Parathyroid adenoma (tissue), 2 donors: ENCODE data around the gene IMPDH1.

Experiments
- H2AFZ ChIP-seq: fragments of 300-600 bp; sonication (generic); one replicate; pipeline ENCODE4 v1.7.0; 2017; ENCODE audit warnings: antibody characterized with exemption, mild to moderate bottlenecking
- H3K27ac ChIP-seq: fragments of 300-600 bp; sonication (generic); one replicate; pipeline ENCODE4 v1.7.0; 2017
- H3K27me3 ChIP-seq: fragments of 300-600 bp; sonication (generic); one replicate; pipeline ENCODE4 v1.7.0; 2017; ENCODE audit warnings: low read length; ENCODE audit not compliant: control insufficient read depth, insufficient read depth
- H3K36me3 ChIP-seq: fragments of 300-600 bp; sonication (generic); one replicate; pipeline ENCODE4 v1.7.0; 2017; ENCODE audit warnings: low read length; ENCODE audit not compliant: control insufficient read depth, insufficient read depth
- H3K4me1 ChIP-seq: fragments of 300-600 bp; sonication (generic); one replicate; pipeline ENCODE4 v1.7.0; 2017; ENCODE audit warnings: control low read depth
- H3K4me2 ChIP-seq: fragments of 300-600 bp; sonication (generic); one replicate; pipeline ENCODE4 v1.7.0; 2017; ENCODE audit warnings: low read length
- H3K4me3 ChIP-seq: fragments of 300-600 bp; sonication (generic); one replicate; pipeline ENCODE4 v1.7.0; 2017; ENCODE audit warnings: low read depth, low read length
- H3K79me2 ChIP-seq: fragments of 300-600 bp; sonication (generic); one replicate; pipeline ENCODE4 v1.7.0; 2017; ENCODE audit warnings: control low read depth
- H3K9ac ChIP-seq: fragments of 300-600 bp; sonication (generic); one replicate; pipeline ENCODE4 v1.7.0; 2017; ENCODE audit warnings: mild to moderate bottlenecking
- H3K9me3 ChIP-seq: fragments of 300-600 bp; sonication (generic); one replicate; pipeline ENCODE4 v1.7.0; 2017; ENCODE audit warnings: low read length; ENCODE audit not compliant: control insufficient read depth
- TF ChIP-seq, protein P1 (sequence below): fragments of 300-600 bp; sonication (generic); IDR thresholded peaks from one replicate; pipeline ENCODE4 v1.7.0; 2017; ENCODE audit warnings: antibody characterized with exemption, mild to moderate bottlenecking
- donor health status: primary hyperparathyroidism.

IMPDH1 gene

DNA sequence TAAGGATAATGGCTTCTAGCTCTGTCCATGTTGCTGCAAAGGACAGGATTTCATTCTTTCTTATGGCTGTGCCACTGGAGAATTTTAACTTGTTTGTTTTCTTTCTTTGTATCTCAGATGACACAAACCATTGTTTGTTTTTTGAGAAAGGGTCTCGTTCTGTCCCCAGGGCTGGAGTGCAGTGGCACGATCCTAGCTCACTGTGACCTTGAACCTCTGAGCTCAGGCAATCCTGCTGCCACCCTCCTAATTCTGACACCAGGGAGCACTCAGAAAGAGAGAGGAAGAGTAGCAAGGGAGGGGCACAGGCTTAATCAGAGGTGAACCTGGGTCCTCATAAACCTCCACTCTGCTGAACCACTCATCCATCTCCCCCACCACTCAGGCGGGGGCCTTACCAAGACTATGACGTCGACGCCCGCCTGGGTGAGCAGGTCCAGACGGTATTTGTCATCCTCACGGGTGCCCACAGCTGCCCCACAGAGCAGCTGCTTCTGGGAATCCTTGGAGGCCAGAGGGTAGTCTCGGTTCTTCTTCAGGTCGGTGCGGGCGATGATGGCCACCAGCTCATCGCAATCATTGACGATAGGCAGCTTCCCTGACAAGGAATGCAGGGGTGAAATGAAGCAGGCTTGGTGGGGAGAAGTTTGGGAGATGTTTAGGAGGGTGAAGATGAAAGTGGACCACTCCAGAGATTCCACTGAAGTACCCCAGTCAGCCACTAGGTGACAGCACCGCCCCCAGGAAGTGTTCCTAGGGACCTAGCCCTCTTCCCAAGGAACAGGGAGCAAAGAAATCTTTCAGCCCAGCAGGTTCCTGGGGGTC lies 11.6 kb downstream of the IMPDH1 start:
- no peaks in the 10 kb centered on the region for H3K79me2 ChIP-seq
- TF ChIP-seq, protein P1, sequence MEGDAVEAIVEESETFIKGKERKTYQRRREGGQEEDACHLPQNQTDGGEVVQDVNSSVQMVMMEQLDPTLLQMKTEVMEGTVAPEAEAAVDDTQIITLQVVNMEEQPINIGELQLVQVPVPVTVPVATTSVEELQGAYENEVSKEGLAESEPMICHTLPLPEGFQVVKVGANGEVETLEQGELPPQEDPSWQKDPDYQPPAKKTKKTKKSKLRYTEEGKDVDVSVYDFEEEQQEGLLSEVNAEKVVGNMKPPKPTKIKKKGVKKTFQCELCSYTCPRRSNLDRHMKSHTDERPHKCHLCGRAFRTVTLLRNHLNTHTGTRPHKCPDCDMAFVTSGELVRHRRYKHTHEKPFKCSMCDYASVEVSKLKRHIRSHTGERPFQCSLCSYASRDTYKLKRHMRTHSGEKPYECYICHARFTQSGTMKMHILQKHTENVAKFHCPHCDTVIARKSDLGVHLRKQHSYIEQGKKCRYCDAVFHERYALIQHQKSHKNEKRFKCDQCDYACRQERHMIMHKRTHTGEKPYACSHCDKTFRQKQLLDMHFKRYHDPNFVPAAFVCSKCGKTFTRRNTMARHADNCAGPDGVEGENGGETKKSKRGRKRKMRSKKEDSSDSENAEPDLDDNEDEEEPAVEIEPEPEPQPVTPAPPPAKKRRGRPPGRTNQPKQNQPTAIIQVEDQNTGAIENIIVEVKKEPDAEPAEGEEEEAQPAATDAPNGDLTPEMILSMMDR: peak; percentile 93
- no peak overlapping the region for H3K27ac ChIP-seq
- no peak overlapping the region for H3K4me3 ChIP-seq
- no peaks in the 10 kb centered on the region for H3K36me3 ChIP-seq
- no peak overlapping the region for H2AFZ ChIP-seq
- H3K9ac ChIP-seq: no peak overlapping the region
- H3K4me1 ChIP-seq: no peaks in the 10 kb centered on the region
- no peaks in the 10 kb centered on the region for H3K9me3 ChIP-seq
- H3K4me2 ChIP-seq: no peak overlapping the region
- H3K27me3 ChIP-seq: no peaks in the 10 kb centered on the region

DNA sequence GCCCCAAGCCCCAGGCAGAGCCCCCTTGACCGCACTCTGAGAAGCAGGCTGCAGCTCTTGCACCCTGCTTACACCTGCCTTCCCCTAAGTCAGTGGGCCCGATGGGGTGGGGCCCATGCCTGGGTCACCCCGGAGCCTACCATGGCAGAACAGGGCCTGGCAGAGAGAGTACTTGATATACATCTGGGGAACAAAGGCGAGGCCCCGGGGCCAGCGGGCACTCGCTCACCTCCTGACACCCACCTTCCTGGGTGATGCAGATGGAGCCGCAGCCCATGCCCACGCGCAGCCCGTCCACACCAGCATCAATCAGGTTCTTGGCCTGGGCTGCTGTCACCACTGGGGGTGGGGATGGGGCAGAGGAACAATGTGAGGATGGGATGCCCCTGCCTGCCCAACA lies 13.4 kb downstream of the IMPDH1 start:
- Histone ChIP-seq H3K4me1 (no peaks in the 10 kb centered on the region), H3K27me3 (no peaks in the 10 kb centered on the region), H2AFZ (no peak overlapping the region), H3K9me3 (no peaks in the 10 kb centered on the region), H3K4me3 (no peak overlapping the region), H3K9ac (no peak overlapping the region), H3K4me2 (no peak overlapping the region), H3K36me3 (no peaks in the 10 kb centered on the region), H3K79me2 (no peaks in the 10 kb centered on the region), H3K27ac (no peak overlapping the region)
- TF ChIP-seq, protein P1: no peak

DNA sequence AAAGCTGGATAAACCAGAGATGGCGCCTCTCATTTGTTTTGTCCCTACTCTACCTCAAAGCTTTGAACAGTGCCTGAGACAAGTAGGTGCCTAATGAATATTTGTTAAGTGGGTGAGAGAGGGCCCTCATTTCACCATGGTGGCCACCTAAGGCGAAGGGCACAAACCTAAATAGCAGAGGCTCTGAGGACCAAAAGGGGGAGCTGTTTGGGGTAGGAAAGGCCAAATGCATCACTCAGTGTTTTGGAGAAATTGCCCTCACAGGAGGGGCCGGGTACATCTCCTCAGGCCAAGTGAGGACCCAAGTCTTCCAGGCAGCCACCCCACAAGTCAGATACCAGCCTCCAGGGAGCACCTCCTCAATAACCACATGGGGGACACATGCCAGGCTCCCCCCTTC lies 14.0 kb downstream of the IMPDH1 start:
- Histone ChIP-seq H3K4me1 (no peaks in the 10 kb centered on the region), H3K79me2 (no peaks in the 10 kb centered on the region), H2AFZ (no peak overlapping the region), H3K27me3 (no peaks in the 10 kb centered on the region), H3K4me3 (no peak overlapping the region), H3K36me3 (no peaks in the 10 kb centered on the region), H3K9me3 (no peaks in the 10 kb centered on the region), H3K4me2 (no peak overlapping the region), H3K9ac (no peak overlapping the region), H3K27ac (no peak overlapping the region)
- TF ChIP-seq, protein P1: no peak

DNA sequence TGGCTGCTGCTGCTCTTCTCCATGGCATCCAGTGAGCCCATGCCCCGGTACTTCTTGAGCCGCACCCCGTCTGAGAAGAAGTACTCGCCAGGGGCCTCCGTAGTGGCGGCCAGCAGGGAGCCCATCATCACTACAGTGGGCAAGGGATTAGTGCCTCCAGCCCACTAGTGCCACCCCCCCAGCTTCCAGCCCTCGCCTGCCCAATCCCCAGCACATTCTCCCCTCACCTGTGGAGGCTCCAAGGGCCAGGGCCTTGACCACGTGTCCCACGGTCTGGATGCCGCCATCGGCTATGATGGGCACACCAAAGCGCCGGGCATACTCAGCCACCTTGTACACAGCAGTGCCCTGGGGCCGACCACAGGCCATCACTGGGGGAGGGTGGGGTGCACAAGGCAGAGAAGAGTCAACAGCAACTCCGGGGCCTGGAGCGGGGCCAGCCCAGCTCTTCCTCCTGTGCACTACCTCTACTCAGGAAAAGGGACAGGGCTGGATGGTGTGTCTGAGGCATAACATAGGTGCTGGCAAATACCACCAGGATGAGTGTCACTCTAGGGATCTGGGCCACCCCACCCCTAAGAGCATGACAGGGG lies 14.8 kb downstream of the IMPDH1 start:
- Histone ChIP-seq H3K27me3 (no peaks in the 10 kb centered on the region), H3K9me3 (no peaks in the 10 kb centered on the region), H3K27ac (no peak overlapping the region), H3K4me2 (no peak overlapping the region), H3K4me1 (no peaks in the 10 kb centered on the region), H2AFZ (no peak overlapping the region), H3K36me3 (no peaks in the 10 kb centered on the region), H3K4me3 (no peak overlapping the region), H3K79me2 (no peaks in the 10 kb centered on the region), H3K9ac (no peak overlapping the region)
- TF ChIP-seq, protein P1: no peak
